Subcutaneous preadipocyte (primary cell): ENCODE results near the gene RARA. TPM values are rescaled to one million over a fixed set of nuclear protein-coding genes. Genes with fewer than 3 reads are reported as not detected.

Experiments
- small RNA-seq: library from RNA; depleted of rRNA; stranded (forward); fragments of <200 nt; gene quantifications from one replicate; pipeline ENCODE3, GENCODE V24; 2012
- total RNA-seq: library from RNA; depleted of rRNA; stranded (reverse); fragments of >200 nt; gene quantifications from 2 replicates; pipeline ENCODE4 v1.2.3, GENCODE V29; 2012

Gene RARA
- total RNA-seq = 11.0 and 13.3 TPM in 2 replicates

GRCh38 chr17:40309031-40309948 lies at the start of gene RARA:
RARA (plus strand) TSS chr17:40309180; CDS start chr17:40331219, 22,039 bp downstream.

GRCh38 chr17:40287494-40288369 lies 21.2 kb upstream of the RARA start, which contains the start of gene CDC6:
CDC6 (plus strand) TSS chr17:40287879; CDS start chr17:40289421, 1,542 bp downstream.

GRCh38 chr17:40364121-40364861 lies 55.3 kb downstream of the RARA start, which contains the start of gene GJD3:
GJD3 (minus strand) TSS chr17:40364737; CDS start chr17:40363815, 922 bp downstream.

Small RNA genes within 50 kb of the gene (small RNA-seq; reads per million reads assigned to genes)
- gene RF00019 = not detected
- gene RNA5SP441 = not detected

Other genes with a start within 250 kb of the RARA start
- gene THRA, start 246.2 kb upstream of the RARA start, total RNA-seq = 20.2 and 21.5 TPM in 2 replicates
- gene NR1D1, start 208.6 kb upstream of the RARA start, total RNA-seq = 2.6 and 3.1 TPM in 2 replicates
- gene MSL1, start 187.2 kb upstream of the RARA start, total RNA-seq = 51.8 and 70.6 TPM in 2 replicates
- 40.4 and 49.1 TPM in 2 replicates for gene CASC3, start 168.6 kb upstream of the RARA start, total RNA-seq
- gene RAPGEFL1, start 131.7 kb upstream of the RARA start, total RNA-seq = 1.8 and 2.3 TPM in 2 replicates
- gene WIPF2, start 89.9 kb upstream of the RARA start, total RNA-seq = 5.5 and 6.6 TPM in 2 replicates
- gene CDC6, start 21.3 kb upstream of the RARA start, total RNA-seq = 16.9 and 39.5 TPM in 2 replicates
- 0.39 TPM in 1 of 2 replicates, not detected in the other for gene GJD3, start 55.6 kb downstream of the RARA start, total RNA-seq
- gene TOP2A, start 108.7 kb downstream of the RARA start, total RNA-seq = 90.4 and 113 TPM in 2 replicates
- gene IGFBP4, start 134.3 kb downstream of the RARA start, total RNA-seq = 146 and 153 TPM in 2 replicates
- under 0.01 TPM in 1 of 2 replicates, not detected in the other for gene TNS4, start 192.4 kb downstream of the RARA start, total RNA-seq